GM23338 (cell line): ENCODE results near the gene NAA20. TPM values are rescaled to one million over a fixed set of nuclear protein-coding genes. Genes with fewer than 3 reads are reported as not detected.

Source experiments
- CREB1 ChIP-seq: fragments of 250-450 bp; sonication (Bioruptor Pico); IDR thresholded peaks from 2 replicates; pipeline ENCODE4 v1.5.0; 2020; ENCODE audit warnings: low read depth, mild to moderate bottlenecking, moderate library complexity
- ETS1 ChIP-seq: IDR thresholded peaks from 2 replicates; pipeline ENCODE4 v1.6.1; 2016; ENCODE audit warnings: antibody characterized with exemption
- EZH2 ChIP-seq: fragments of 200-600 bp; sonication (generic); IDR thresholded peaks from one replicate; pipeline ENCODE4 v1.8.0; 2017; ENCODE audit warnings: antibody characterized with exemption, mild to moderate bottlenecking, low read depth; ENCODE audit not compliant: unreplicated experiment
- EZH2phosphoT487 ChIP-seq: fragments of 200-600 bp; sonication (generic); IDR thresholded peaks from one replicate; pipeline ENCODE4 v1.8.1; 2018; ENCODE audit warnings: antibody characterized with exemption; ENCODE audit not compliant: unreplicated experiment
- NANOG ChIP-seq: IDR thresholded peaks from 2 replicates; pipeline ENCODE4 v1.6.1; 2016; ENCODE audit warnings: antibody characterized with exemption, borderline replicate concordance
- POLR2AphosphoS5 ChIP-seq: IDR thresholded peaks from 2 replicates; pipeline ENCODE4 v1.6.1; 2016; ENCODE audit warnings: antibody characterized with exemption, low read depth
- ZNF114 ChIP-seq: fragments of 250-450 bp; sonication (Bioruptor Pico); IDR thresholded peaks from 2 replicates; pipeline ENCODE4 v1.5.0; 2020; ENCODE audit warnings: mild to moderate bottlenecking, moderate library complexity
- ZNF331 ChIP-seq: fragments of 250-450 bp; sonication (Bioruptor Pico); IDR thresholded peaks from 2 replicates; pipeline ENCODE4 v1.5.0; 2020; ENCODE audit warnings: low read depth, mild to moderate bottlenecking, moderate library complexity
- ZNF462 ChIP-seq: fragments of 250-450 bp; sonication (Bioruptor Pico); IDR thresholded peaks from 2 replicates; pipeline ENCODE4 v1.5.0; 2020; ENCODE audit warnings: mild to moderate bottlenecking, moderate library complexity
- polyA plus RNA-seq: library from polyadenylated mRNA; unstranded; fragments of >200 nt; fragmentation: Nextera tagmentation; extraction: Ambion mirVana; gene quantifications from 2 replicates; pipeline ENCODE4 v1.2.1, GENCODE V29; 2016
- total RNA-seq: library from RNA; depleted of rRNA; stranded (reverse); fragments of >200 nt; shearing (Covaris generic); gene quantifications from 2 replicates; pipeline ENCODE4 v1.2.3, GENCODE V29; 2014

NAA20 gene
- total and polyA plus RNA-seq, 2 experiments from 2014 or later, result 28.7 to 117 TPM

DNA sequence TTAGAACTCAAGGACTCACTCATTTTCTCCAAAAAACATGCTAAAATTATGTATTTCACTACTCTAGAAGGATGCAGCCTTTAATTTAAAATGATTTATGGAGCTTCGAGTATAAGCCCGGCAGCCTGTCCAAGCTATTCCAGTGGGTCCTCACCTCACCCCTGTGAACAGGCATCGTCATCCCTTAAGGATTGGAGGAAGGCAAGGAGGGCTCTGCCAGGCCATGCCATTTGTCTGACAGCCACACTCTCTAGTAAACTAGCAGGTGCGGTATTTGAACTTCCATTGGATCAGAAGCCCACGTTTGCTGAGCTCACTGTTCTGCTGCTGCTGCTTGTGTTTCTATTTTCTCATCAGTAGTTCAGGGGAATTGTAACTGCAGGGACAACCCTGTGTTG lies 39.8 kb upstream of the NAA20 start (continued):
- no peak for TF ChIP-seq ZNF462
- TF ChIP-seq CREB1 (CRISPR knock-in tag), result no peak
- no peak for TF ChIP-seq ETS1
- TF ChIP-seq POLR2AphosphoS5, result no peak
- TF ChIP-seq EZH2, result no peak
- TF ChIP-seq ZNF331 (CRISPR knock-in tag), result no peak
- no peak for TF ChIP-seq ZNF114 (CRISPR knock-in tag)
- TF ChIP-seq NANOG, result no peak
- TF ChIP-seq EZH2phosphoT487, result no peak
